IMR-90 (cell line): Measurements from ENCODE around the gene ETHE1. TPM values are rescaled to one million over a fixed set of nuclear protein-coding genes. Genes with fewer than 3 reads are reported as not detected.

ENCODE experiments used
- ATAC-seq: fragments of 200-7000 bp; cut with Tn5 transposase; 2 replicates; pipeline ENCODE4 v1.9.1; 2020; ENCODE audit warnings: low read depth, mild to moderate bottlenecking, moderate library complexity
- BruUV-seq: library from RNA; stranded (reverse); fragments of 400-500 nt; replicated peaks from 2 replicates; lab custom pipeline; 2021; lab: Mats Ljungman, UMichigan
- CTCF ChIA-PET: fragments of 300-600 bp; formaldehyde crosslinking; extraction: SDS; loops from one replicate; lab custom pipeline; 2021; ENCODE audit warnings: antibody characterized with exemption; lab: Yijun Ruan, JAX
- POLR2A ChIA-PET: fragments of 300-600 bp; sonication (Branson Sonifier 250); formaldehyde crosslinking; loops from one replicate; lab custom pipeline; 2022; ENCODE audit warnings: antibody characterized with exemption; ENCODE audit not compliant: unreplicated experiment; lab: Charles Lee
- DNase-seq: peaks from one replicate; pipeline ENCODE4 v3.0.0; 2013
- H2AFZ ChIP-seq: replicated peaks from 2 replicates; pipeline ENCODE3; 2013; ENCODE audit warnings: low read length, mild to moderate bottlenecking; ENCODE audit not compliant: poor library complexity
- H2AK5ac ChIP-seq: 2 replicates; pipeline ENCODE4 v1.6.1; 2013; ENCODE audit warnings: low read depth, low read length, inconsistent platforms
- H2AK9ac ChIP-seq: replicated peaks from 2 replicates; pipeline ENCODE3; 2013; ENCODE audit warnings: mild to moderate bottlenecking, low read depth, low read length, moderate library complexity; ENCODE audit not compliant: poor library complexity
- H2BK120ac ChIP-seq: 2 replicates; pipeline ENCODE4 v1.6.1; 2013; ENCODE audit warnings: low read depth, low read length, inconsistent platforms
- H2BK15ac ChIP-seq: 3 replicates; pipeline ENCODE4 v1.6.1; 2013; ENCODE audit warnings: low read depth, low read length, inconsistent platforms
- H2BK20ac ChIP-seq: 2 replicates; pipeline ENCODE4 v1.6.1; 2013; ENCODE audit warnings: low read depth, mild to moderate bottlenecking, inconsistent platforms, low read length, moderate library complexity
- H2BK5ac ChIP-seq: 2 replicates; pipeline ENCODE4 v1.6.1; 2013; ENCODE audit warnings: mild to moderate bottlenecking, low read depth, low read length, inconsistent platforms; ENCODE audit not compliant: poor library complexity, severe bottlenecking
- H3K14ac ChIP-seq: replicated peaks from 2 replicates; pipeline ENCODE4 v1.6.1; 2013; ENCODE audit warnings: low read depth, low read length, inconsistent platforms
- H3K18ac ChIP-seq: 2 replicates; pipeline ENCODE4 v1.6.1; 2013; ENCODE audit warnings: low read depth, low read length, control low read depth
- H3K23ac ChIP-seq: 2 replicates; pipeline ENCODE4 v1.6.1; 2013; ENCODE audit warnings: low read depth, low read length, inconsistent platforms
- H3K27ac ChIP-seq: 2 replicates; pipeline ENCODE4 v1.5.1; 2013; ENCODE audit warnings: mild to moderate bottlenecking, control low read depth, low read length; ENCODE audit not compliant: insufficient read depth
- H3K27me3 ChIP-seq: 2 replicates; pipeline ENCODE4 v1.6.1; 2013; ENCODE audit warnings: low read length; ENCODE audit not compliant: control insufficient read depth, insufficient read depth
- H3K36me3 ChIP-seq: 2 replicates; pipeline ENCODE4 v1.6.1; 2013; ENCODE audit warnings: low read length, mixed read lengths; ENCODE audit not compliant: control insufficient read depth, insufficient read depth
- H3K4ac ChIP-seq: 2 replicates; pipeline ENCODE4 v1.6.1; 2013; ENCODE audit warnings: low read depth, low read length, inconsistent platforms
- H3K4me1 ChIP-seq: 2 replicates; pipeline ENCODE4 v1.6.1; 2013; ENCODE audit warnings: low read length, mixed read lengths; ENCODE audit not compliant: control insufficient read depth, insufficient read depth
- H3K4me2 ChIP-seq: 2 replicates; pipeline ENCODE4 v1.6.1; 2013; ENCODE audit warnings: low read depth, mild to moderate bottlenecking, control low read depth, low read length, moderate library complexity
- H3K4me3 ChIP-seq: 2 replicates; pipeline ENCODE4 v1.5.1; 2013; ENCODE audit warnings: low read depth, mild to moderate bottlenecking, control low read depth, low read length, moderate library complexity; ENCODE audit not compliant: insufficient read depth
- H3K56ac ChIP-seq: 2 replicates; pipeline ENCODE4 v1.6.1; 2013; ENCODE audit warnings: low read length, inconsistent platforms; ENCODE audit not compliant: insufficient read depth; ENCODE audit errors: extremely low read depth
- H3K79me1 ChIP-seq, 2 experiments: 2 replicates each; pipeline ENCODE4 v1.6.1; 2013; ENCODE audit warnings: low read length in 2 of 2, inconsistent platforms in 1 of 2, low read depth in 1 of 2
- H3K9ac ChIP-seq: 2 replicates; pipeline ENCODE4 v1.6.1; 2013; ENCODE audit warnings: low read depth, low read length, control low read depth
- H3K9me1 ChIP-seq: 2 replicates; pipeline ENCODE4 v1.6.1; 2013; ENCODE audit warnings: low read length, inconsistent platforms; ENCODE audit not compliant: insufficient read depth
- H3K9me3 ChIP-seq: 2 replicates; pipeline ENCODE4 v1.6.1; 2013; ENCODE audit warnings: low read length; ENCODE audit not compliant: control insufficient read depth, insufficient read depth
- H4K20me1 ChIP-seq: 2 replicates; pipeline ENCODE4 v1.6.1; 2013; ENCODE audit warnings: low read length, inconsistent platforms; ENCODE audit not compliant: insufficient read depth
- H4K5ac ChIP-seq: 2 replicates; pipeline ENCODE4 v1.6.1; 2013; ENCODE audit warnings: mild to moderate bottlenecking, low read depth, low read length, control low read depth
- H4K8ac ChIP-seq, 2 experiments: 2 replicates each; pipeline ENCODE4 v1.6.1; 2013; ENCODE audit warnings: low read depth in 2 of 2, low read length in 2 of 2, control low read depth in 1 of 2, inconsistent platforms in 1 of 2
- H4K91ac ChIP-seq: 2 replicates; pipeline ENCODE4 v1.6.1; 2013; ENCODE audit warnings: low read depth, low read length, inconsistent platforms; ENCODE audit not compliant: insufficient read depth
- BHLHE40 ChIP-seq: fragments of 150-350 bp; IDR thresholded peaks from 2 replicates; pipeline ENCODE4 v1.6.1; 2016; ENCODE audit warnings: mild to moderate bottlenecking, low read depth, low read length
- CEBPB ChIP-seq: IDR thresholded peaks from 2 replicates; pipeline ENCODE4 v1.6.1; 2012; ENCODE audit warnings: low read depth, low read length, improper control_type of control experiment
- CHD1 ChIP-seq: IDR thresholded peaks from 2 replicates; pipeline ENCODE4 v1.6.1; 2012; ENCODE audit warnings: low read depth, low read length, improper control_type of control experiment
- MAFK ChIP-seq: IDR thresholded peaks from 2 replicates; pipeline ENCODE4 v1.6.1; 2012; ENCODE audit warnings: low read depth, low read length, improper control_type of control experiment
- MAZ ChIP-seq: IDR thresholded peaks from 2 replicates; pipeline ENCODE4 v1.6.1; 2012; ENCODE audit warnings: low read depth, mild to moderate bottlenecking, low read length, improper control_type of control experiment, moderate library complexity, borderline replicate concordance
- MXI1 ChIP-seq: IDR thresholded peaks from 2 replicates; pipeline ENCODE4 v1.6.1; 2012; ENCODE audit warnings: low read depth, mild to moderate bottlenecking, low read length, moderate library complexity, borderline replicate concordance
- RAD21 ChIP-seq: IDR thresholded peaks from 2 replicates; pipeline ENCODE4 v1.6.1; 2012; ENCODE audit warnings: low read length, improper control_type of control experiment
- RFX5 ChIP-seq: IDR thresholded peaks from 2 replicates; pipeline ENCODE4 v1.8.0; 2012; ENCODE audit warnings: low read depth, mild to moderate bottlenecking, low read length, moderate library complexity
- WGBS, 2 experiments: methylation state at CpG; one replicate each; pipeline versions ENCODE4 v1.1.5 to v1.1.7; 2013; ENCODE audit warnings: missing lambda C conversion rate in 2 of 2; ENCODE audit not compliant: insufficient read length in 1 of 2; ENCODE audit errors: extremely low coverage in 2 of 2; 5-methylcytosine and 5-hydroxymethylcytosine counted together
- dilution Hi-C: fragments of 300-500 bp; cut with HindIII; formaldehyde crosslinking; loops from one replicate; pipeline ENCODE4 v1.14.3; 2018; ENCODE audit warnings: low sequenced_read_pairs; ENCODE audit not compliant: unreplicated experiment
- in situ Hi-C: fragments of 300-500 bp; cut with MboI; formaldehyde crosslinking; loops from 3 replicates; pipeline ENCODE4 v1.14.3; 2019; ENCODE audit warnings: low sequenced_read_pairs, inconsistent platforms, mixed read lengths
- intact Hi-C: fragments of 100-400 bp; cut with micrococcal nuclease; formaldehyde crosslinking; loops from 2 replicates; pipeline ENCODE4 v1.10.0; 2022
- polyA plus RNA-seq, 3 experiments: library from polyadenylated mRNA; depleted of rRNA; stranded (reverse); fragments of >200 nt; gene quantifications; 2 replicates each; pipeline ENCODE4 v1.2.3, GENCODE V29; 2012; ENCODE audit warnings: low replicate concordance in 1 of 3
- total RNA-seq: library from RNA; depleted of rRNA; stranded (reverse); fragments of >200 nt; gene quantifications from 2 replicates; pipeline ENCODE4 v1.2.3, GENCODE V29; 2012

Gene ETHE1
- total and polyA plus RNA-seq, 2 of the 4 experiments (the other 2 are of a cell fraction), result 161 to 233 TPM

GRCh38 chr19:43466793-43467192 lies 60.2 kb downstream of the ETHE1 start:
- Histone ChIP-seq H3K4ac (no peak overlapping the region), H4K5ac (no peak overlapping the region), H3K23ac (no peak overlapping the region), H3K9ac (no peak overlapping the region), H4K8ac (no peak overlapping the region), H3K4me1 (peaks cover 18% of the 10 kb centered on the region), H3K56ac (no peak overlapping the region), H3K9me3 (no peaks in the 10 kb centered on the region), H3K18ac (no peak overlapping the region), H2BK15ac (no peak overlapping the region), H2BK5ac (no peak overlapping the region), H2BK120ac (no peak overlapping the region), H4K20me1 (no peaks in the 10 kb centered on the region), H4K91ac (no peak overlapping the region), H3K4me2 (no peak overlapping the region), H2AK5ac (no peak overlapping the region), H2AFZ (no peak overlapping the region), H2AK9ac (no peak overlapping the region), H3K9me1 (peaks cover 12% of the 10 kb centered on the region), H3K14ac (no peak overlapping the region), H3K79me1 (no peaks in the 10 kb centered on the region), H2BK20ac (no peak overlapping the region), H3K4me3 (no peak overlapping the region), H3K27me3 (no peaks in the 10 kb centered on the region), H3K36me3 (no peaks in the 10 kb centered on the region), H3K27ac (no peak overlapping the region)
- CTCF ChIA-PET, result no interaction called here
- DNase-seq (no peak), ATAC-seq (no peak)
- intact Hi-C loops (no loop called here), in situ Hi-C loops (no loop called here), dilution Hi-C loops (no loop called here)
- TF ChIP-seq RAD21 (no peak), CEBPB (no peak), MXI1 (no peak), MAZ (no peak), MAFK (no peak), BHLHE40 (no peak), CHD1 (no peak), RFX5 (no peak)
- WGBS, 2 experiments, result no CpG with 5 or more reads among the region's 1 CpG
- BruUV-seq, result no TSS peak
- POLR2A ChIA-PET, result no interaction called here
